IMR-90 (cell line): ENCODE measurements around the gene SH3BP5. TPM values are rescaled to one million over a fixed set of nuclear protein-coding genes. Genes with fewer than 3 reads are reported as not detected.

Source experiments
- ATAC-seq: fragments of 200-7000 bp; cut with Tn5 transposase; 2 replicates; pipeline ENCODE4 v1.9.1; 2020; ENCODE audit warnings: low read depth, mild to moderate bottlenecking, moderate library complexity
- BruUV-seq: library from RNA; stranded (reverse); fragments of 400-500 nt; replicated peaks from 2 replicates; lab custom pipeline; 2021; lab: Mats Ljungman, UMichigan
- CTCF ChIA-PET: fragments of 300-600 bp; formaldehyde crosslinking; extraction: SDS; loops from one replicate; lab custom pipeline; 2021; ENCODE audit warnings: antibody characterized with exemption; lab: Yijun Ruan, JAX
- POLR2A ChIA-PET: fragments of 300-600 bp; sonication (Branson Sonifier 250); formaldehyde crosslinking; loops from one replicate; lab custom pipeline; 2022; ENCODE audit warnings: antibody characterized with exemption; ENCODE audit not compliant: unreplicated experiment; lab: Charles Lee
- DNase-seq: peaks from one replicate; pipeline ENCODE4 v3.0.0; 2013
- H2AFZ ChIP-seq: replicated peaks from 2 replicates; pipeline ENCODE3; 2013; ENCODE audit warnings: low read length, mild to moderate bottlenecking; ENCODE audit not compliant: poor library complexity
- H2AK5ac ChIP-seq: 2 replicates; pipeline ENCODE4 v1.6.1; 2013; ENCODE audit warnings: low read depth, low read length, inconsistent platforms
- H2AK9ac ChIP-seq: replicated peaks from 2 replicates; pipeline ENCODE3; 2013; ENCODE audit warnings: mild to moderate bottlenecking, low read depth, low read length, moderate library complexity; ENCODE audit not compliant: poor library complexity
- H2BK120ac ChIP-seq: 2 replicates; pipeline ENCODE4 v1.6.1; 2013; ENCODE audit warnings: low read depth, low read length, inconsistent platforms
- H2BK15ac ChIP-seq: 3 replicates; pipeline ENCODE4 v1.6.1; 2013; ENCODE audit warnings: low read depth, low read length, inconsistent platforms
- H2BK20ac ChIP-seq: 2 replicates; pipeline ENCODE4 v1.6.1; 2013; ENCODE audit warnings: low read depth, mild to moderate bottlenecking, inconsistent platforms, low read length, moderate library complexity
- H2BK5ac ChIP-seq: 2 replicates; pipeline ENCODE4 v1.6.1; 2013; ENCODE audit warnings: mild to moderate bottlenecking, low read depth, low read length, inconsistent platforms; ENCODE audit not compliant: poor library complexity, severe bottlenecking
- H3K14ac ChIP-seq: replicated peaks from 2 replicates; pipeline ENCODE4 v1.6.1; 2013; ENCODE audit warnings: low read depth, low read length, inconsistent platforms
- H3K18ac ChIP-seq: 2 replicates; pipeline ENCODE4 v1.6.1; 2013; ENCODE audit warnings: low read depth, low read length, control low read depth
- H3K23ac ChIP-seq: 2 replicates; pipeline ENCODE4 v1.6.1; 2013; ENCODE audit warnings: low read depth, low read length, inconsistent platforms
- H3K27ac ChIP-seq: 2 replicates; pipeline ENCODE4 v1.5.1; 2013; ENCODE audit warnings: mild to moderate bottlenecking, control low read depth, low read length; ENCODE audit not compliant: insufficient read depth
- H3K27me3 ChIP-seq: 2 replicates; pipeline ENCODE4 v1.6.1; 2013; ENCODE audit warnings: low read length; ENCODE audit not compliant: control insufficient read depth, insufficient read depth
- H3K36me3 ChIP-seq: 2 replicates; pipeline ENCODE4 v1.6.1; 2013; ENCODE audit warnings: low read length, mixed read lengths; ENCODE audit not compliant: control insufficient read depth, insufficient read depth
- H3K4ac ChIP-seq: 2 replicates; pipeline ENCODE4 v1.6.1; 2013; ENCODE audit warnings: low read depth, low read length, inconsistent platforms
- H3K4me1 ChIP-seq: 2 replicates; pipeline ENCODE4 v1.6.1; 2013; ENCODE audit warnings: low read length, mixed read lengths; ENCODE audit not compliant: control insufficient read depth, insufficient read depth
- H3K4me2 ChIP-seq: 2 replicates; pipeline ENCODE4 v1.6.1; 2013; ENCODE audit warnings: low read depth, mild to moderate bottlenecking, control low read depth, low read length, moderate library complexity
- H3K4me3 ChIP-seq: 2 replicates; pipeline ENCODE4 v1.5.1; 2013; ENCODE audit warnings: low read depth, mild to moderate bottlenecking, control low read depth, low read length, moderate library complexity; ENCODE audit not compliant: insufficient read depth
- H3K56ac ChIP-seq: 2 replicates; pipeline ENCODE4 v1.6.1; 2013; ENCODE audit warnings: low read length, inconsistent platforms; ENCODE audit not compliant: insufficient read depth; ENCODE audit errors: extremely low read depth
- H3K79me1 ChIP-seq, 2 experiments: 2 replicates each; pipeline ENCODE4 v1.6.1; 2013; ENCODE audit warnings: low read length in 2 of 2, inconsistent platforms in 1 of 2, low read depth in 1 of 2
- H3K9ac ChIP-seq: 2 replicates; pipeline ENCODE4 v1.6.1; 2013; ENCODE audit warnings: low read depth, low read length, control low read depth
- H3K9me1 ChIP-seq: 2 replicates; pipeline ENCODE4 v1.6.1; 2013; ENCODE audit warnings: low read length, inconsistent platforms; ENCODE audit not compliant: insufficient read depth
- H3K9me3 ChIP-seq: 2 replicates; pipeline ENCODE4 v1.6.1; 2013; ENCODE audit warnings: low read length; ENCODE audit not compliant: control insufficient read depth, insufficient read depth
- H4K20me1 ChIP-seq: 2 replicates; pipeline ENCODE4 v1.6.1; 2013; ENCODE audit warnings: low read length, inconsistent platforms; ENCODE audit not compliant: insufficient read depth
- H4K5ac ChIP-seq: 2 replicates; pipeline ENCODE4 v1.6.1; 2013; ENCODE audit warnings: mild to moderate bottlenecking, low read depth, low read length, control low read depth
- H4K8ac ChIP-seq, 2 experiments: 2 replicates each; pipeline ENCODE4 v1.6.1; 2013; ENCODE audit warnings: low read depth in 2 of 2, low read length in 2 of 2, control low read depth in 1 of 2, inconsistent platforms in 1 of 2
- H4K91ac ChIP-seq: 2 replicates; pipeline ENCODE4 v1.6.1; 2013; ENCODE audit warnings: low read depth, low read length, inconsistent platforms; ENCODE audit not compliant: insufficient read depth
- BHLHE40 ChIP-seq: fragments of 150-350 bp; IDR thresholded peaks from 2 replicates; pipeline ENCODE4 v1.6.1; 2016; ENCODE audit warnings: mild to moderate bottlenecking, low read depth, low read length
- POLR2A ChIP-seq: IDR thresholded peaks from 2 replicates; pipeline ENCODE4 v1.6.1; 2012; ENCODE audit warnings: mild to moderate bottlenecking, low read depth, low read length
- RCOR1 ChIP-seq: IDR thresholded peaks from 2 replicates; pipeline ENCODE4 v1.6.1; 2012; ENCODE audit warnings: mild to moderate bottlenecking, low read length, improper control_type of control experiment; ENCODE audit not compliant: insufficient replicate concordance
- USF2 ChIP-seq: fragments of 150-350 bp; IDR thresholded peaks from 2 replicates; pipeline ENCODE4 v1.6.1; 2017; ENCODE audit warnings: mild to moderate bottlenecking, antibody characterized with exemption, low read length, low read depth
- WGBS, 2 experiments: methylation state at CpG; one replicate each; pipeline versions ENCODE4 v1.1.5 to v1.1.7; 2013; ENCODE audit warnings: missing lambda C conversion rate in 2 of 2; ENCODE audit not compliant: insufficient read length in 1 of 2; ENCODE audit errors: extremely low coverage in 2 of 2; 5-methylcytosine and 5-hydroxymethylcytosine counted together
- dilution Hi-C: fragments of 300-500 bp; cut with HindIII; formaldehyde crosslinking; loops from one replicate; pipeline ENCODE4 v1.14.3; 2018; ENCODE audit warnings: low sequenced_read_pairs; ENCODE audit not compliant: unreplicated experiment
- in situ Hi-C: fragments of 300-500 bp; cut with MboI; formaldehyde crosslinking; loops from 3 replicates; pipeline ENCODE4 v1.14.3; 2019; ENCODE audit warnings: low sequenced_read_pairs, inconsistent platforms, mixed read lengths
- intact Hi-C: fragments of 100-400 bp; cut with micrococcal nuclease; formaldehyde crosslinking; loops from 2 replicates; pipeline ENCODE4 v1.10.0; 2022
- polyA plus RNA-seq, 3 experiments: library from polyadenylated mRNA; depleted of rRNA; stranded (reverse); fragments of >200 nt; gene quantifications; 2 replicates each; pipeline ENCODE4 v1.2.3, GENCODE V29; 2012; ENCODE audit warnings: low replicate concordance in 1 of 3
- total RNA-seq: library from RNA; depleted of rRNA; stranded (reverse); fragments of >200 nt; gene quantifications from 2 replicates; pipeline ENCODE4 v1.2.3, GENCODE V29; 2012

The SH3BP5 gene
- total and polyA plus RNA-seq, 2 of the 4 experiments (the other 2 are of a cell fraction): 14.0 to 23.5 TPM

DNA sequence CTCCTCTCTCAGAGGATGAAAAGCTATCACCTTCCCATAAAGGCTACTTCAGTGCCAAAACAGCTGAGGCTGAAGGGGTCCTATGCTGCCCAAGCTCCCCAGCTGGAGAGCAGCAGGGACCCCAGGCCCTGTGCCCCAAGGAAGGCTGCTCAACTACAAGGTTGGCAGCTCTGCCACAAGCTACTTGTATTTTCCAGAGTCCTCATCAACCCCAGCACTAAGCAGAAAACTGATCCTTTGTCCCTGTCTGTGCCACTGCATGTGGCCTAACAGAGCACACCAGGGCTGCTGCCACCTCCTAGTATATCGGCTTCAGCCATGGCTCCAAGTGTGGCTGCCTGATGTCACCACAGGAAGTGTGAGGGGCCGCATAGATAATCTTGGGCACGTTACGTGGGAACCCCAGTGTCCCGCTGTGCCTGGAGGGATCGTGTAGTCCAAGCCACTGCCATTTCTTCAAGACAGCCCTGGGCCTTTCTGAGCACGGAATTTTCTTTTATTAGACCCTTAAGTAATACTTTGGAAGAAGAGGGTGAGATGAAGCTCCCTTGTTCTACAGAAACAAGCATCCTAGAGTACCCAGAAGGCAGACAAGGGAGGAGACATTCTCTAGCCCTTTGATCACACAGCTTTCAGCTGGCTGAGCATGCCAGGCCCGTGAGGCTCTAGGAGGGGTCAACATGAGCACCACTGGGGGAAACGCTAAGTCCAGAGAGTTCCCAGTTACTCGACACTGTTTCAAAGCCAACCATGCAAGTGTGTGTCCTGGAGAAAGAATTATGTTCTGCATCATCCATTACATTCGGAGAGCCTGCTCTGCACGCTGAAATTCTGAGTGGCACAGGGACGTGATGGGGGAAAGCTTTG lies 65.6 kb downstream of the SH3BP5 start:
- Histone ChIP-seq H2AFZ (no peak overlapping the region), H3K23ac (no peak overlapping the region), H3K56ac (no peak overlapping the region), H3K4me2 (no peak overlapping the region), H4K91ac (no peak overlapping the region), H2BK15ac (no peak overlapping the region), H4K8ac (no peak overlapping the region), H3K27me3 (no peaks in the 10 kb centered on the region), H3K9me3 (no peaks in the 10 kb centered on the region), H3K4me1 (peaks cover 13% of the 10 kb centered on the region), H3K14ac (no peak overlapping the region), H3K36me3 (peaks cover 2% of the 10 kb centered on the region; the same call in 1 of the 2 replicates), H4K20me1 (no peaks in the 10 kb centered on the region), H3K4ac (no peak overlapping the region), H2AK5ac (no peak overlapping the region), H3K27ac (no peak overlapping the region), H2BK20ac (no peak overlapping the region), H3K18ac (no peak overlapping the region), H3K9ac (no peak overlapping the region), H4K5ac (no peak overlapping the region), H2AK9ac (no peak overlapping the region), H3K9me1 (peaks cover 11% of the 10 kb centered on the region), H3K4me3 (no peak overlapping the region), H3K79me1 (peaks cover 0 to 5% of the 10 kb centered on the region in 2 experiments; a peak in 1 of 4 replicates), H2BK120ac (no peak overlapping the region), H2BK5ac (no peak overlapping the region)
- TF ChIP-seq BHLHE40 (no peak), RCOR1 (no peak), USF2 (no peak), POLR2A (no peak)
- POLR2A ChIA-PET: no interaction called here
- CTCF ChIA-PET: interaction anchor here (1.8 to 3.2 kb wide), 3 partner anchors 66 to 138 kb away, joined by 5 to 25 read pairs (median 12); partner anchors contain the start of gene SH3BP5
- no peak for DNase-seq
- WGBS, 2 experiments: 62% methylated on average over 2 of the region's 13 CpGs; no CpG with 5 or more reads in 1 of the 2 experiments
- intact Hi-C loops (no loop called here), in situ Hi-C loops (loop anchor here (5.0 kb wide), 2 partner anchors 66 to 116 kb away; partner anchors contain the start of gene SH3BP5), dilution Hi-C loops (no loop called here)
- BruUV-seq: no TSS peak
- ATAC-seq: no peak
